Measurements from ENCODE around the gene COMMD6.

Gene COMMD6

GRCh38 chr13:75486146-75487062, 51.2 kb downstream of the COMMD6 start:
- Histone ChIP-seq H3K4me2 (peak overlapping the region; percentile 72), H3K27me3 (no peaks in the 10 kb centered on the region), H3K36me3 (no peaks in the 10 kb centered on the region), H4K20me1 (no peaks in the 10 kb centered on the region), H3K4me3 (no peak overlapping the region), H3K9ac (0 out of 2 replicates have a peak overlapping the region, but pooled peaks have one; percentile 20), H3K4me1 (peaks cover 29% of the 10 kb centered on the region), H3K9me3 (no peaks in the 10 kb centered on the region), H3K27ac (no peak overlapping the region)
- no peak for TF ChIP-seq Cebpa-rat (IDR thresholded peaks at IDR 0.05)

GRCh38 chr13:75485286-75486062, 52.2 kb downstream of the COMMD6 start:
- Histone ChIP-seq H3K9ac (0 out of 2 replicates have a peak overlapping the region, but pooled peaks have one; percentile 20), H4K20me1 (no peaks in the 10 kb centered on the region), H3K9me3 (no peaks in the 10 kb centered on the region), H3K4me1 (peaks cover 29% of the 10 kb centered on the region), H3K4me2 (peak overlapping the region; percentile 72), H3K36me3 (no peaks in the 10 kb centered on the region), H3K4me3 (no peak overlapping the region), H3K27ac (no peak overlapping the region), H3K27me3 (no peaks in the 10 kb centered on the region)
- TF ChIP-seq Cebpa-rat (IDR thresholded peaks at IDR 0.05), result no peak

DNA sequence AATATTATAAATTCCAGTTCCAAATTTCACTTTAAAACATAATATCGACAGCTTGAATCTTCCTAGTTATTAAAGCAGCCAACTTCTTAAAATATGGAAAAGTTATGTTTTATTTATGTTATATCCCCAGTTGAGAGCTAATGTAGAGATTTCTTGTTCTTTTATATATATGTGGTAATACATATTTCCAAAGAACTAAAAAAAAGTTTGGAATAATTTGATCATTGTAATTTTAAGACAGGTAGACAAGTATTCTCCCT, 54.9 kb downstream of the COMMD6 start:
- H3K27ac ChIP-seq, result no peak overlapping the region
- H3K9ac ChIP-seq, result no peak overlapping the region
- no peaks in the 10 kb centered on the region for H3K27me3 ChIP-seq
- H3K4me1 ChIP-seq, result peaks cover 42% of the 10 kb centered on the region
- no peaks in the 10 kb centered on the region for H3K9me3 ChIP-seq
- no peak for TF ChIP-seq Cebpa-rat (IDR thresholded peaks at IDR 0.05)
- peak overlapping the region; percentile 93 for H3K4me3 ChIP-seq
- peak overlapping the region; percentile 87 for H3K4me2 ChIP-seq
- H4K20me1 ChIP-seq, result peaks cover 20% of the 10 kb centered on the region
- H3K36me3 ChIP-seq, result no peaks in the 10 kb centered on the region

DNA sequence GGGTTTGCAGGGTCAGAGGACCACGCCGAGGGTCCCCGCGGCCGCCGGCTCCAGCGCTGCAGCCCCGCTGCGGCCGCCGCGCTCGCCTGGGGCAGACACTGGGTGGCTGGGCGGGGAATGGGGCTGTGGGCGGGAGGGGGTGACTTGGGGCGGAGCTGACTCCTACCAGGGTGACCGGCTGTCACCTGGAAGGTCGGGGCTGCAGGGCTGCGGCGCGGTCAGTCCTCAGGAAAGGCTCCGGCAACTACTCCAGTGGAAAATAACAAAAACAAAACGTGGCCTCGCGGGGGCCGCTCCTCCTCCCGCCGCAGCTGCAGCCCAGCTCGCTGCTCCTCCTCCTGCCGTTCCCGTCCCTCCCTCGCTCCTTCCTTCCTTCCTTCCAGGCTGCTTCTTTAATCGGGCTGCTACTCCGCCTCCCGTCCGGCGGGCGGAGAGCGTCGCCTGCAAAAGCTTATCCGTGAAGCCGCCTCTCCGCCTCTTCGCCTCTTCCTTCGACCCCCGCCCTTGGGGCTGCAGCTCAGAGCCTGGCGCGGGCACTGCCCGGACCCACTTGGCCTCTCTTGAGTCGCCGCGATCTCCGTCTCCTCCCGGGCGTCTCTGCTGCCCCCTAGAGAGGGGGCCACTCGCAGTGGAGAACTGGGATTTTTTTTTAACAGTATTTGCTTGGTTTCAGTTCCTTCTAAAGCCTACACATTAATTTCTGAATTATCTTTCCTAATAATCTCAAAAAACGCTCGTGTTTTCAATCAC, 55.4 kb downstream of the COMMD6 start, which contains the start of gene TBC1D4:
Gene TBC1D4, minus strand, starts transcription at position 100 of the 750 bp plus-strand sequence. CDS start 402 bp downstream, outside the sequence.
- peak within 1 kb of the TSS; percentile 87 for H3K4me2 ChIP-seq
- H3K9ac ChIP-seq, result peak within 1 kb of the TSS; percentile 81
- no peaks in the 10 kb centered on the region for H3K36me3 ChIP-seq
- H3K9me3 ChIP-seq, result no peaks in the 10 kb centered on the region
- no peaks in the 10 kb centered on the region for H3K27me3 ChIP-seq
- peaks cover 41% of the 10 kb centered on the region for H3K4me1 ChIP-seq
- H3K27ac ChIP-seq, result peak within 1 kb of the TSS; percentile 78
- peaks cover 25% of the 10 kb centered on the region for H4K20me1 ChIP-seq
- TF ChIP-seq Cebpa-rat (IDR thresholded peaks at IDR 0.05), result no peak
- H3K4me3 ChIP-seq, result peak within 1 kb of the TSS; percentile 93

DNA sequence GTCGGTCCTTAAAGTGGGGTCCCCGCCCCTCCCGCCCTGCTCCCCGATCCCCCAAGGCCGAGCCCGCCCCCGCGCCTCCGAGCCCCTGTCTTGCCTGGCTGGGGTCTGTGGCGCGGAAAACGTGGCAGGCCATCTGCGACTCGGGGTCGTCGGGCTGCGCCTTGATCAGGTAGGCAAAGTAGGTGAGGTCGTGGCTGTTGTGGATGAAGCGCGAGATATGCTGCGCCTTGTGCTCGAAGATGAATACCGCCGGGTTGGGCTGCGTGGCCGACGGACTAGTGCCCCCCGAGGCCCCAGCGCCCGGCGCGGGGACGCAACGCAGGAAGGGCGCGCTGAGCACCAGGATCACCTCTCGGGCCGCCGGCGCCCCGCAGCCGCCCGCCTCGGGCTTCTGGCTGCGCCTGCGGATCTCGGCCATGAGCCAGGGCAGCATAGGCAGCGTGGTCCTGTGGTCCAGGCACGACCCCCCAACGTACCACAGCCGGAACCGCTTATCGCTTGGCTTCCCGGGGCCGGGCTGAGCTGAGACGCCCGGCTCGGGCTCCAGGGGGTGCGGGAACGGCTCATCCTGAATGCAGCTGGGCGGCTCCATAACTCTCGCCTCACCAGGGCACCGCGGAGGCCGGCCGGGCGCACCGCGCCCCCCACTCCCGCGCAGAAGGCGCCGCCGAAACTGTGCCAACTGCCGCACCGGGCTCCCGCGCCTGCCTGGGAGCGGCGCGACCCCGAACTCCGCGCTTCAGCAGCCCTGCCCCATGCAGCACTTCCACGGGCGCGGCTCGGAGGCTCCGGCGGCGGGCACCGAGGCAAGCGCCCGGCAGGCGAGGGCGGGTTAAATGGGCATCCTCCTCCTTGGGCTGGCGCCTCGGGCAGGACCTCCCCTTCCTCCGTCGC, 56.2 kb downstream of the COMMD6 start:
- no peak for TF ChIP-seq Cebpa-rat (IDR thresholded peaks at IDR 0.05)
- Histone ChIP-seq H3K27ac (peak overlapping the region; percentile 78), H3K4me3 (peak overlapping the region; percentile 93)

GRCh38 chr13:75480671-75481175, 56.9 kb downstream of the COMMD6 start:
- Histone ChIP-seq H3K27me3 (no peaks in the 10 kb centered on the region), H3K27ac (peak overlapping the region; percentile 72), H3K4me1 (peaks cover 26% of the 10 kb centered on the region), H3K4me3 (peak overlapping the region; percentile 93), H4K20me1 (peaks cover 33% of the 10 kb centered on the region), H3K9me3 (0 out of 2 replicates have a peak, but pooled peaks cover 3% of the 10 kb centered on the region), H3K36me3 (peaks cover 4% of the 10 kb centered on the region; the same call in 1 of the 2 replicates), H3K4me2 (peak overlapping the region; percentile 87), H3K9ac (peak overlapping the region; percentile 81)
- TF ChIP-seq Cebpa-rat (IDR thresholded peaks at IDR 0.05), result no peak

More for the DNA sequence above, 56.2 kb downstream of the COMMD6 start:
- Histone ChIP-seq H3K4me1 (peaks cover 33% of the 10 kb centered on the region), H4K20me1 (peaks cover 33% of the 10 kb centered on the region), H3K9me3 (no peaks in the 10 kb centered on the region), H3K27me3 (no peaks in the 10 kb centered on the region), H3K36me3 (peaks cover 4% of the 10 kb centered on the region; the same call in 1 of the 2 replicates), H3K4me2 (peak overlapping the region; percentile 87), H3K9ac (peak overlapping the region; percentile 81)

DNA sequence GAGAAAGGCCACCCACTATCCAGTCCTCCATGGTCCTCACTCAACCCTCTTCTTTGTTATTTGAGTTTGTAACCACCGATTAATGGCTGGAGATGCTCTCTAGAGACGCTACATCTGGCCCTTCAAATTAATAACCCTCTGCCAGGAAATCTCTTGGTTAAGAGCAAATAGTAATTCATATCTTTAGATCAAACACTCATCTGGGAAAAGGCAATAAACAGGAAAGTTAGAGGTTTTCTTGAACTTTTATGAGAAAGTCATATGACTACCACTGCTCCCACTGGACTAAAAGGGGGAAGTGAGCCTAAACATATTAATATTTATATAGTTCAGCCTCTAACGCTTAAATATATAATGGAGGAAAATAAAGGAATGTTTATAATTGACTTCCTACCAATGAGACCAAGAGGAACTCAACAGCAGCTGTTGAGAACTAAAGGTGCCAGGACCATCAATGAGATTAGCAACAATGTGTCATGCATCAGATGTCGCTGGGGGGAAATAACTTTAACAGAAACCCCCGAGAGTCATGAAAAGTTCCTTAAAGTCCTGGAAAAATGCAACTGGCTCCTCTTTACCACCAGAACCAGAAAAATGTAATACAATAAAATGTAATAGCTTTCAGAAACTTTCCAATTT, 58.4 kb downstream of the COMMD6 start:
- Histone ChIP-seq H3K4me1 (peaks cover 24% of the 10 kb centered on the region), H3K4me3 (peak overlapping the region; percentile 93), H4K20me1 (peaks cover 33% of the 10 kb centered on the region), H3K9ac (no peak overlapping the region; the same call in 1 of the 2 replicates), H3K36me3 (peaks cover 4% of the 10 kb centered on the region; the same call in 1 of the 2 replicates), H3K4me2 (peak overlapping the region; percentile 87), H3K9me3 (peaks cover 9% of the 10 kb centered on the region; the same call in 1 of the 2 replicates), H3K27me3 (no peaks in the 10 kb centered on the region), H3K27ac (no peak overlapping the region)
- no peak for TF ChIP-seq Cebpa-rat (IDR thresholded peaks at IDR 0.05)

- Histone ChIP-seq H3K36me3 (peaks cover 4% of the 10 kb centered on the region; the same call in 1 of the 2 replicates), H3K9ac (no peak overlapping the region; the same call in 1 of the 2 replicates), H3K27me3 (no peaks in the 10 kb centered on the region), H4K20me1 (peaks cover 33% of the 10 kb centered on the region), H3K9me3 (peaks cover 10% of the 10 kb centered on the region; the same call in 1 of the 2 replicates), H3K27ac (no peak overlapping the region), H3K4me2 (peak overlapping the region; percentile 87), H3K4me3 (peak overlapping the region; percentile 93), H3K4me1 (peaks cover 24% of the 10 kb centered on the region)
- TF ChIP-seq Cebpa-rat (IDR thresholded peaks at IDR 0.05), result no peak
These were observed 59.0 kb downstream of the COMMD6 start for GRCh38 chr13:75478659-75479058.

Data from BLaER1 (cell line).